Epithelial cell of esophagus (primary cell): ENCODE measurements around the gene ZBTB16.
A peak's percentile ranks its signal among the peaks of the same experiment; 100 is the strongest.

Source experiments
- DNase-seq: peaks from one replicate; pipeline ENCODE4 v3.0.0; 2010; ENCODE audit warnings: low read depth
- H3K4me3 ChIP-seq: 2 replicates; pipeline ENCODE4 v1.5.1; 2011; ENCODE audit warnings: mild to moderate bottlenecking, low read length, control low read depth
- TF ChIP-seq, protein P1 (sequence below): IDR thresholded peaks from 2 replicates; pipeline ENCODE4 v1.5.1; 2011; ENCODE audit warnings: low read depth, mild to moderate bottlenecking, low read length, control low read depth, inconsistent platforms; ENCODE audit not compliant: insufficient read depth; ENCODE audit errors: missing control alignments

ZBTB16 gene

DNA sequence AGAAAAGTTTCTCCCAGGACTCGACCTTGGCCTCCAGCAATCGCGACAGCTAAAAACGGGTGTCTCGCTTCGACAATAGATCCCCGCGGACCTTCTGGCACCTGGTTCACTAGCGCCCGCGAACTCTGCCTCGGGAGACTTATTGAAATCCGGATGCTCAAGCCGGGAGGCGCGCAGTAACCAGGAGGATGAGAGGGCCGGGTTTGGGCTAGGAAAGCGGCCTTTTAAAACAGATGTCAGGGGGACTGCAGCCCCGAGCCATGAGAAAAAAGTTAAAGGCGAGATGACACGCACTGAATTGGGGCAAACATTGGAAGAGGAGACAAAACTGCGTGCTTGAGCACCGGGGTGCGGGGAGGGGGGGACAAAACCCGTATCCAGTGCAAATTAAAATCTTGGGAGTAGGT lies 637 bp upstream of the ZBTB16 start:
- DNase-seq = no peak
- H3K4me3 ChIP-seq = peak overlapping the region; percentile 57
- TF ChIP-seq, protein P1, sequence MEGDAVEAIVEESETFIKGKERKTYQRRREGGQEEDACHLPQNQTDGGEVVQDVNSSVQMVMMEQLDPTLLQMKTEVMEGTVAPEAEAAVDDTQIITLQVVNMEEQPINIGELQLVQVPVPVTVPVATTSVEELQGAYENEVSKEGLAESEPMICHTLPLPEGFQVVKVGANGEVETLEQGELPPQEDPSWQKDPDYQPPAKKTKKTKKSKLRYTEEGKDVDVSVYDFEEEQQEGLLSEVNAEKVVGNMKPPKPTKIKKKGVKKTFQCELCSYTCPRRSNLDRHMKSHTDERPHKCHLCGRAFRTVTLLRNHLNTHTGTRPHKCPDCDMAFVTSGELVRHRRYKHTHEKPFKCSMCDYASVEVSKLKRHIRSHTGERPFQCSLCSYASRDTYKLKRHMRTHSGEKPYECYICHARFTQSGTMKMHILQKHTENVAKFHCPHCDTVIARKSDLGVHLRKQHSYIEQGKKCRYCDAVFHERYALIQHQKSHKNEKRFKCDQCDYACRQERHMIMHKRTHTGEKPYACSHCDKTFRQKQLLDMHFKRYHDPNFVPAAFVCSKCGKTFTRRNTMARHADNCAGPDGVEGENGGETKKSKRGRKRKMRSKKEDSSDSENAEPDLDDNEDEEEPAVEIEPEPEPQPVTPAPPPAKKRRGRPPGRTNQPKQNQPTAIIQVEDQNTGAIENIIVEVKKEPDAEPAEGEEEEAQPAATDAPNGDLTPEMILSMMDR = no peak

DNA sequence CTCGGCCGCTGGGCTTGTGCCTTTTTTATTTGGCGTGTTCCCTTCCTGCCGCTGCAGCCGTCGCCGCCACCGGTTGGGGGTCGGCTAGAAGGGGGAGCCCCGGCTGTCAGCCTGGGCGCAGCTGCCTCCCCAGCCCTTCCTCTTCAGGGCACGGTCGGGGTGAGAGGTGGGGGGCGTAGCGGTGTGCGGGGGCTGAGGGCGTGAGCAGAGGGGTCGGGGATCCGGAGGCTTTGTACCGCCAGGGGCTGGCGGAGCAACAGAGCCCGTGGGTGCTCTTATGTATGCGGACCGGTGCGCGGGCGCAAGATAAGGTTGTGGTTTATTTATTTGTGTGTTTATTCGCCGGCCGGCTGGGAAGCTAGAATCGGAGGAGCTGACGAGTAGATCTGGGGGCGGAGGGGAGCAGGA lies 477 bp downstream of the ZBTB16 start:
- DNase-seq = peak; percentile 55
- peak overlapping the region; percentile 89 for H3K4me3 ChIP-seq
- TF ChIP-seq, protein P1 = no peak

DNA sequence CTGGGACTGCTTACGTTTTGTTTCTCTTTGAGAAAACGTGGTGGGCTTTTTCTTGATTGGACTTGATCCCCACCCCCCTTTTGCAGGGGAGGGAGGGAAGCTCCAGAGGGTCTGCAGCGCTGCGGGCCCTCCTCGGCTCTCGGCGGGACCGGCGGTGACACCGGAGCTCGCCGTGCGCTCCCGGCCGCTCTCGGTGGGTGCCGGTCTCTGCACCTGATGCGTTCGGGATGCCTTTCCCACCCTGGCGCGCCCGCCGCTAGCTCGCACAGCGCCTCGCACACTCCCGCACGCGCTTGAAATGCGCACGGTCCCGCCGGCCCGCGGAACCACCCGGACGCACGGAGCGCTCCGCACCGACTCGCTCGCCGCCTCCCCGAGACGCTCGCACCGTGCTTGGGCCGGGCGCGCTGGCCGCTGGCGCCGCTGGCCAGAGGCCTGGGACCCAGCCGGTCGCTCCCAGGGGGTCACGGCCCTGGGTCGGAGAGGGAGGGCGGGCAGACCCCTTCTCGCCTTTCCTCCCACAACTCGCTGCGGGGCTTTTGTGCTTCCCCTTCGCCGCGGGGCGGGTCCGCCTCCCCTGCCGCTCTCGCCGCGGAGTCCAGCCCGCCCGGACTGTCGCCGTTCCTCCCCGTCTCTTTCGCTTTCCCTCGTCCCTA lies 1.0 kb downstream of the ZBTB16 start:
- H3K4me3 ChIP-seq = peak overlapping the region; percentile 89
- DNase-seq = peak; percentile 30
- TF ChIP-seq, protein P1 = no peak

DNA sequence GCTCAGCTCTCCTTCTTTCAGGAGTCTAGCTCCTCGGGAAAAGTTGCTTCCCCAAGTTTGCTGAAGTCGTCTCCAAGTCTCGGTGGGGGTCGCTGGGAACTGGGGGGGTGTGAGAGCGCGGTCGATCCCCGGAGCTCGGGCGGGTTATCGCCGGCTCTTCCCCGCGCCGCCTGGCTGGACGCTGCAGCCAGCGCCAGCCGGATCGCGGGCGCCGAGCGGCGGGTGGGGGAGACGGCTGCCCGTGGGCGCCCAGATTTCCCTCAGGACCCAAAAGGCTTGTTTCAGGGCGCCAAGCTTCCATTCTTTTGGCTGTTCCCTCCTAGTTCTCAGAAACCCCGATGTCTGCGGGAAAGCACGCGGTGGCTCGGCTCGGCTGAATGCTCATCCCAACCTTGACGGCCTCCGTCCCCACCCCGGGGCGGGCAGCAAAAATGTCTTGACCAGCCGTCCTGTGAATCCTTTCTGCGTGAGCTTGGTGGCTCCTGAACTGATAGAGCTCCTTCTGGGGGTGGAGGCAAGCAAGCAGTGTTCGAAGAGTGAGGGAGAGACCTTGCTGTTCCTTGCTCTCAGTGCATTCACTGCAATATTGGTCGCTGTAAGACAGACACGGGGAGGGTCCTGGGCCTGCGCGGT lies 1.7 kb downstream of the ZBTB16 start:
- peak; percentile 11 for DNase-seq
- TF ChIP-seq, protein P1 = no peak
- H3K4me3 ChIP-seq = peak overlapping the region; percentile 89

DNA sequence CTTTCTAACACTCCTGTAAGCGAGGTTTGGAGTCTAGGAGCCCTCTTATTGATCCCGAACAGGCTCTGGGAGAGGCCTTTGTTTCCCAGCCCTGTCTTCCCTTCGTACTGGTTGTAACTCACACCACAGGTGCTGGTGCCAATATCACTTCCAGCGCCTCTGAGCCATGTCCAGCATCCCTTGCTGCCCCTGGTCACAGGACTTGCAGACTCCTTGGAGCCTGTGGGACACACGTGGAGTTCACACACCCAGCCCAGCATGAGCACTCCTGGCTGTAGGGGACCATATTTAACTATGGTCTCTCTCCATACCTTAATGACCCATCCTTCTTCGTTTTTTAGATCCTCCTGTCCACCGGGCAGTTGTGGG lies 2.2 kb downstream of the ZBTB16 start:
- TF ChIP-seq, protein P1 = no peak
- peak overlapping the region; percentile 89 for H3K4me3 ChIP-seq
- DNase-seq = no peak

DNA sequence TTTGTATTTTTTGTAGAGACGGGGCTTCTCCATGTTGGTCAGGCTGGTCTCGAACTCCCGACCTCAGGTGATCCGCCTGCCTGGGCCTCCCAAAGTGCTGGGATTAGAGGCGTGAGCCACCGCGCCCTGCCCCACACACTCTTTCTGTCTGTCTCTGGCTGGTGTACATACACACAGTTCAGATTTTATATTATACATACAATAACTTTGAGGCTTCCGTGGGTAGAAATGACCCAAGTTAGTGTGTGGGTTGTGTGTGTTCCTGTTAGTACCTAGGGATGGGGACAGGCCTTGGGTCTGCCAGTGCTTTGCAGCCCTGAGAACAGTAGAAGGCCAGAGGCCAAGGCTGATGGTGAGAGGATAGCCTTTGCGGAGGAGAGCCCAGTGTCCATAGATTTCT lies 2.8 kb downstream of the ZBTB16 start:
- no peak for DNase-seq
- TF ChIP-seq, protein P1 = no peak
- peak overlapping the region; percentile 24 for H3K4me3 ChIP-seq
